Measurements from ENCODE around the gene GPR108.

GRCh38 chr19:6767081-6767356 is 29.6 kb upstream of the GPR108 start:
- TF ChIP-seq CTCF (IDR thresholded peaks at IDR 0.05) (no peak), POLR2A (IDR thresholded peaks at IDR 0.05) (no peak)

All from adrenal gland (tissue), 5 donors.